GM18526 (cell line): Measurements from ENCODE around the gene MYO1F.

Source experiments
- POLR2A ChIP-seq: IDR thresholded peaks from 3 replicates; pipeline ENCODE4 v1.6.1; 2011; ENCODE audit not compliant: insufficient read length; ENCODE audit errors: extremely low read depth

MYO1F gene

GRCh38 chr19:8511573-8512101 lies 65.6 kb downstream of the MYO1F start:
- no peak for TF ChIP-seq POLR2A

- no peak for TF ChIP-seq POLR2A
Observed at GRCh38 chr19:8510589-8511115, 66.6 kb downstream of the MYO1F start.

GRCh38 chr19:8506402-8506957 lies 70.8 kb downstream of the MYO1F start:
- TF ChIP-seq POLR2A = no peak

GRCh38 chr19:8505680-8506401 lies 71.4 kb downstream of the MYO1F start:
- peak; percentile 44 for TF ChIP-seq POLR2A

GRCh38 chr19:8504919-8505318 lies 72.3 kb downstream of the MYO1F start:
- TF ChIP-seq POLR2A = no peak

GRCh38 chr19:8504171-8504570 lies 73.1 kb downstream of the MYO1F start:
- no peak for TF ChIP-seq POLR2A

- TF ChIP-seq POLR2A = no peak
Observed at GRCh38 chr19:8503510-8503909, 73.7 kb downstream of the MYO1F start.

- TF ChIP-seq POLR2A = no peak
Observed at GRCh38 chr19:8501981-8502380, 75.3 kb downstream of the MYO1F start.

- no peak for TF ChIP-seq POLR2A
Observed at GRCh38 chr19:8501516-8501915, 75.7 kb downstream of the MYO1F start.

GRCh38 chr19:8500158-8500557 lies 77.1 kb downstream of the MYO1F start:
- TF ChIP-seq POLR2A = no peak

GRCh38 chr19:8499048-8499833 lies 78.0 kb downstream of the MYO1F start:
- no peak for TF ChIP-seq POLR2A

GRCh38 chr19:8498295-8498694 lies 78.9 kb downstream of the MYO1F start:
- TF ChIP-seq POLR2A = no peak

GRCh38 chr19:8494158-8494557 lies 83.1 kb downstream of the MYO1F start:
- no peak for TF ChIP-seq POLR2A

- TF ChIP-seq POLR2A = no peak
Observed at GRCh38 chr19:8491574-8491973, 85.7 kb downstream of the MYO1F start.

- TF ChIP-seq POLR2A = no peak
Observed at GRCh38 chr19:8490873-8491272, 86.4 kb downstream of the MYO1F start.

GRCh38 chr19:8490395-8490760 lies 86.9 kb downstream of the MYO1F start:
- no peak for TF ChIP-seq POLR2A
